SK-N-SH treated with all-trans-retinoic acid at 6 μM for 48 hours (cell line): ENCODE measurements around the gene DNER.

Source experiments
- ATAC-seq: fragments of 200-7000 bp; cut with Tn5 transposase; 3 replicates; pipeline ENCODE4 v1.9.1; 2020; ENCODE audit warnings: mild to moderate bottlenecking, moderate library complexity
- ARNTL ChIP-seq: fragments of 450-650 bp; formaldehyde crosslinking; IDR thresholded peaks from 2 replicates; pipeline ENCODE4 v1.5.0; 2020; ENCODE audit warnings: low read depth, mild to moderate bottlenecking, moderate library complexity, borderline replicate concordance
- BACH2 ChIP-seq: fragments of 250-450 bp; sonication (Bioruptor Pico); IDR thresholded peaks from 2 replicates; pipeline ENCODE4 v1.9.0; 2021; ENCODE audit warnings: mild to moderate bottlenecking, borderline replicate concordance
- CREB5 ChIP-seq: fragments of 250-450 bp; sonication (Bioruptor Pico); IDR thresholded peaks from 2 replicates; pipeline ENCODE4 v1.5.1; 2020; ENCODE audit warnings: low read depth, mild to moderate bottlenecking, moderate library complexity
- CSDC2 ChIP-seq: fragments of 250-450 bp; sonication (Bioruptor Pico); IDR thresholded peaks from 2 replicates; pipeline ENCODE4 v1.5.0; 2020; ENCODE audit warnings: mild to moderate bottlenecking, moderate library complexity
- CSRNP3 ChIP-seq: fragments of 250-450 bp; sonication (Bioruptor Pico); IDR thresholded peaks from 2 replicates; pipeline ENCODE4 v1.5.1; 2021; ENCODE audit warnings: mild to moderate bottlenecking, moderate library complexity
- ESRRG ChIP-seq: fragments of 250-450 bp; sonication (Bioruptor Pico); IDR thresholded peaks from 2 replicates; pipeline ENCODE4 v1.6.1; 2021; ENCODE audit warnings: mild to moderate bottlenecking
- GLIS3 ChIP-seq: fragments of 250-450 bp; sonication (Bioruptor Pico); IDR thresholded peaks from 2 replicates; pipeline ENCODE4 v1.5.0; 2020; ENCODE audit warnings: mild to moderate bottlenecking, moderate library complexity
- OSR1 ChIP-seq: fragments of 250-450 bp; sonication (Bioruptor Pico); IDR thresholded peaks from 2 replicates; pipeline ENCODE4 v1.8.0; 2022; ENCODE audit warnings: moderate library complexity, mild to moderate bottlenecking, inconsistent platforms
- PATZ1 ChIP-seq: fragments of 250-450 bp; sonication (Bioruptor Pico); IDR thresholded peaks from 2 replicates; pipeline ENCODE4 v1.8.0; 2020; ENCODE audit warnings: mild to moderate bottlenecking, moderate library complexity, borderline replicate concordance
- POU6F1 ChIP-seq: fragments of 250-450 bp; sonication (Bioruptor Pico); IDR thresholded peaks from 2 replicates; pipeline ENCODE4 v1.8.0; 2021; ENCODE audit warnings: low read depth, mild to moderate bottlenecking, moderate library complexity, borderline replicate concordance
- PPARA ChIP-seq: fragments of 250-450 bp; sonication (Bioruptor Pico); IDR thresholded peaks from 2 replicates; pipeline ENCODE4 v1.5.0; 2020; ENCODE audit warnings: mild to moderate bottlenecking, borderline replicate concordance
- SNAI2 ChIP-seq: fragments of 250-450 bp; sonication (Bioruptor Pico); IDR thresholded peaks from 2 replicates; pipeline ENCODE4 v1.5.0; 2020; ENCODE audit warnings: mild to moderate bottlenecking, moderate library complexity
- TCF4 ChIP-seq: fragments of 250-450 bp; sonication (Bioruptor Pico); IDR thresholded peaks from 2 replicates; pipeline ENCODE4 v1.8.0; 2021; ENCODE audit warnings: mild to moderate bottlenecking, moderate library complexity, borderline replicate concordance
- TOX ChIP-seq: fragments of 250-450 bp; sonication (Bioruptor Pico); IDR thresholded peaks from 2 replicates; pipeline ENCODE4 v1.8.0; 2021; ENCODE audit warnings: mild to moderate bottlenecking, moderate library complexity, borderline replicate concordance
- TSHZ2 ChIP-seq: fragments of 250-450 bp; sonication (Bioruptor Pico); IDR thresholded peaks from 2 replicates; pipeline ENCODE4 v1.5.0; 2020; ENCODE audit warnings: mild to moderate bottlenecking, moderate library complexity
- ZC3H10 ChIP-seq: fragments of 250-450 bp; sonication (Bioruptor Pico); IDR thresholded peaks from 2 replicates; pipeline ENCODE4 v1.5.1; 2021; ENCODE audit warnings: mild to moderate bottlenecking, moderate library complexity
- ZFP3 ChIP-seq: fragments of 250-450 bp; sonication (Bioruptor Pico); IDR thresholded peaks from 2 replicates; pipeline ENCODE4 v1.5.0; 2020; ENCODE audit warnings: mild to moderate bottlenecking, moderate library complexity
- ZFP30 ChIP-seq: fragments of 450-650 bp; formaldehyde crosslinking; IDR thresholded peaks from 2 replicates; pipeline ENCODE4 v1.5.0; 2022; ENCODE audit warnings: mild to moderate bottlenecking, moderate library complexity
- ZNF565 ChIP-seq: fragments of 450-650 bp; formaldehyde crosslinking; conservative IDR thresholded peaks from 2 replicates; pipeline ENCODE4 v1.5.0; 2020; ENCODE audit warnings: low read depth, mild to moderate bottlenecking, moderate library complexity
- ZNF70 ChIP-seq: fragments of 450-650 bp; formaldehyde crosslinking; IDR thresholded peaks from 2 replicates; pipeline ENCODE4 v1.5.0; 2020; ENCODE audit warnings: mild to moderate bottlenecking, moderate library complexity
- ZNF8 ChIP-seq: fragments of 450-650 bp; formaldehyde crosslinking; IDR thresholded peaks from 2 replicates; pipeline ENCODE4 v1.5.0; 2020; ENCODE audit warnings: mild to moderate bottlenecking, moderate library complexity

Gene DNER

GRCh38 chr2:229319558-229319957, 394.8 kb downstream of the DNER start (continued):
- no peak for TF ChIP-seq GLIS3 (CRISPR knock-in tag)
- no peak for TF ChIP-seq PATZ1 (CRISPR knock-in tag)
- no peak for TF ChIP-seq CREB5 (CRISPR knock-in tag)

GRCh38 chr2:229314117-229314516, 400.2 kb downstream of the DNER start:
- TF ChIP-seq PATZ1 (CRISPR knock-in tag) (no peak), PPARA (CRISPR knock-in tag) (no peak), ESRRG (CRISPR knock-in tag) (no peak), SNAI2 (no peak), TCF4 (CRISPR knock-in tag) (no peak), ZFP3 (CRISPR knock-in tag) (no peak), ARNTL (CRISPR knock-in tag) (no peak), ZNF8 (CRISPR knock-in tag) (no peak), OSR1 (CRISPR knock-in tag) (no peak), ZC3H10 (CRISPR knock-in tag) (no peak), POU6F1 (no peak), ZNF70 (CRISPR knock-in tag) (no peak), CSDC2 (CRISPR knock-in tag) (no peak), BACH2 (CRISPR knock-in tag) (no peak), GLIS3 (CRISPR knock-in tag) (no peak), TOX (CRISPR knock-in tag) (no peak), CSRNP3 (no peak), CREB5 (CRISPR knock-in tag) (no peak), ZFP30 (no peak)
- no peak for ATAC-seq

- ATAC-seq, result no peak
- TF ChIP-seq TSHZ2 (CRISPR knock-in tag) (no peak), CREB5 (CRISPR knock-in tag) (no peak), SNAI2 (no peak), ESRRG (CRISPR knock-in tag) (no peak), ZNF565 (CRISPR knock-in tag) (no peak), POU6F1 (no peak)
These were observed 400.8 kb downstream of the DNER start for GRCh38 chr2:229313591-229313990.
